GM21423 (cell line): ENCODE data around the gene PLXNB2.

Source experiments
- ATAC-seq: cut with Tn5 transposase; IDR thresholded peaks from one replicate; pipeline ENCODE4 v1.9.1; 2021; ENCODE audit warnings: mild to moderate bottlenecking, moderate library complexity; ENCODE audit not compliant: unreplicated experiment

Gene PLXNB2

DNA sequence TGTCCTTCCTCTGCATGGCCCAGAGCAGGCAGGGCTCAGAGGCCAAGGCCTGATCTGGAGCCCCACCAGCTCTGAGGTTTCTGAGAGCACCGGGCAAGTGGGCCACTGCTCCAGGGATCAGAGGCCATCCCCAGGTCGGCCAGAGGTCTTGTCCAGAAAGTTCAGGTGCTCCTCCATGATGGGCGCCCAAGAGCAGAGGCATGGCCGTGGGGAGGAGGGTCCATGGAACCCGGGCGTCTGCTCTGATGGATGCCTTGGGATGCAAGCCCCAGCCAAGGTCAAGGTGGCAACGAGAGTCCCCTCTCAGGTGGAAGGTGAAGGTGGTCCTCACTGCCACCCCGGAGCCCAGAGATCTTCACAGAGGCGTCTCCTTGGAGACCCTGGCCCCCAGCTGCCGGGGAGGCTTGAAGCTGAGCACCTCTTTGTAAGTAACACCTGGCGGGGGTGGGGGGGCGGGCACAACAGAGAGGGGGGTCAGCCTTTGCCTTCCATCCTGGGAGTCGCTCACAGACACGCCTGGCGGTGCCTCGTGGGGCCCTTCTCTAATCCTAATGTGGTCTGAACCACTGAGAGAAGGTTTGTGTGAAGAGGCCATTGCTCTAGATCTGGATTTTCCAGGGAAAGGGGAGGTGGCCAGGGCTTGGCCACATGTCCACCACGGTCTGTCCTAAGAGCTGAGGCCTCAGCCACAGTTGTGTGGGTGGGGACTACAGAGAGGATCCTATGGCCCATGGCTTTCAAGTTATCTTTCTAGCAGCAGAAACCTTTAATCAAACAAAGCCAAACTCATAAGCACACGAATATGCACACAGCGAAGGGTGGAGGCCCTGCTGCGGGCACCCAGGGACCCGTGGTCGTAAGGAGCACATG lies 54.2 kb downstream of the PLXNB2 start:
- no peak for ATAC-seq

DNA sequence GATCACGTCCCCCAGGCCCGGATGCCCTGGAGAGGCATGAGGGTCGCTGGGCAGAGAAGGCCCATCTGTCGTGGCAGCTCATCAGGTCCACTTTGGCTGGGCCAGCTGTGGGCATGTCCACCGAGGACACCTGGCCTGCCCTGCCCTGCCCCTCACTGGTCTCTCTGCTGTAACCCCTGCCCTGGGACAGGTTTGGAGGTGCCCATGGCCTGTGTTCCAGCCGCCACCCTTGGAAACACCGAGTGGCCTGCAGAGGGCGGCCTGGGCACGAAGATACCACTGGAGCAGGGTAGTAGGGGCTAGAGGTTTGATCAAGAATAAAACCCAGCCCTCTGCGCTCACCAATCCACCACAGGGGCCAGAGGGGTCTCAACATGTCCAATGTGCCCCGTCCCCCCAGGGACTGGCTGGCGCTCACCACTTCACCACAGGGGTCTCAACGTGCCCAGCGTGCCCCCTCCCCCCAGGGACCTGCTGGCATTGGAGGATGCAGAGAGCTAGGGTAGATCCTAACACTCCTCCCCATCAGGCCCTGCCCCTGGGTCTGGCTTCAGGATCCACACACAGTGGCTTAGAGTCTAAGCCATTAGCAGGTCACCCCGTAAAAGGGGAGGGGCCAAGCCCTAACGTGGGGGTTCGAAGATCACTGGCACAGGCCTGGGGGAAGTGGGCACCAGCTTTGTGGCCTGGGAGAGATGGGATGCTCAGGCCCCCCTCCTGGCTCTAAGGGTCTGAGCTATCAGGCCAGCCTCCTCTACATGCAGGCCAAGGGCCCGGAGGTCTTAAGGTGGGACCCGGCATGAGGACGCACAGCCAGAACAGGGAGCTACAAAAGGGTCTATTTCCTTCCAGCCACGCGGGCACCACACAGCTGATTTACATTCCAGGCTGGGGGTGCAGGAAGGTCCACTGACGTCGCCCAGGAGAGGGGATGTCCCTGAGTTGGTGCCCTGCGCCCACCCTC lies 55.1 kb downstream of the PLXNB2 start:
- no peak for ATAC-seq

DNA sequence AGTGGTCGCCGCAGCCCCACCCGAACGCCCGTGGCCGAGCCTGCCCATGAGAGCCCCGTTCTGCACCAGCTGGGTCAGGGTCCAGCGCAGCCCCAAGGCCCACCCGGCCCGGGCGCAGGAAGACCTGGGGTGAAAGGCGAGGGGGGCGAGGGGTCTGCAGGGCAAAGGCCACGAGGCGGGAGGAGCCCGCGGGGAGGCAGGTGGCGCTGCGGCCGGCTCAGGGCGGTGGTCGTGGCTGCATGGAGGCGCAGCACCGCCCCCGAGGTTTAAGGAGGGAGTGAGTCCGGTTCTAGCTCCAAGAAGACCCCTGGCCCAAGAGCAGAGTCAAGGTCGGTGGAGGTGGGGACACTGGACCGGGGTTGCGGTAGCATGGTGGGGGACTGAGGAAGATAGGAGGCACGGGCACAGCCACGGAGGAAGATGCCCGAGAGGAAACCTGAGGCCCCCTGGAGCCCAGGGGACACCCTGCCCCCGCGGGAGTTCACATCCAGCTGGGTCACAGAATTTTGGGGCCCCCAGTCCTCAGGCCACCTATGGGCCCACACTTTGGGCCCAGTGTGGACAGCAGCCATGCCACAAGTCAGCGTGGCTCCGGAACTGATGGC lies 55.9 kb downstream of the PLXNB2 start:
- ATAC-seq, result no peak

DNA sequence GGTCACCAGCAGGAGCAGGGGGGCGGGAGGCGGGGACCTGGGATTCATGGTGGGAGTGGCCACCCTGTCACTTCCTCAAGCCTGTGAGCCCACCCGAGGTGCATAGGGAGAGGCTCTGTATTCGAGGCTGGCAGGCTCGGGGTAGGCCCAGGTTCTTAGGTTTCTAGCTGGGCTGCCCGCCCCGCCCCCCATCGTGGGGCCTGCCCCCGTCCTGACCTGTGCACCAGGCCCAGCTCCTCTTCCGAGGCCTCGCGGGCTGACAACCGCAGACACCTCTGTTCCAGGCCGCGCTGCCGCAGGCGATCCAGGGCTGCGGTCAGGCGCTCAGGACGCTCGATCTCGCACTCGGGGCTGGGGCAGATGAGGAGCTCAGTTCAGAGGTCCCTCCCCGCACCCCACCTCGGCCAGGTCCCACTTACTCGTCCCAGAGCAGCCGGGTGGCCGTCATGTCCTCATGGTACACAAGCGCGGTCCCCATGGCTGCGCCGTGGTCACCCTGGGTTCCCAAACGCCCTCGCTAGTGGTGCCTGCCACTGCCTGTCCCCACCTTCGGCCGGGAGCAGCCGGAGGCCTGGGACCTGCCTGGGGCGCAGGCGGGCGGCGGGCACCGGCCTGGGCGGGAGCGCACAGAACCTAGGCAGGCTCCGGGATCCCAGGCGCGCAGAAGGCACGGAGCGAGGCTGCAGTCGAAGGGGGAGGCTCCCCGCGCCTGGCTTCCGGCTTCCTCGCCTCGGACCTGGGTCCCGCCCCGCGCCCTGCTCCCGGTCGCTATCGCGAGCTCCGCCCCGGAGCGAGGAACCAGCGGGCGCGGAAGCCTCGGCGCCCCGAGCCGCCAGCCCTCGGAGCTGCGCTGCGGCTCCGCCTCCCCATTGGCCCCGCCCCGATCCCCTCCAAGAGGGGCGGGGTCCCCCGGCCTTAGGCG lies 56.6 kb downstream of the PLXNB2 start, which contains the start of gene HDAC10:
Gene HDAC10, minus strand, starts transcription at position 711 of the 922 bp plus-strand sequence. Its CDS starts 233 bp downstream, at position 478.
- peak; percentile 64 for ATAC-seq

DNA sequence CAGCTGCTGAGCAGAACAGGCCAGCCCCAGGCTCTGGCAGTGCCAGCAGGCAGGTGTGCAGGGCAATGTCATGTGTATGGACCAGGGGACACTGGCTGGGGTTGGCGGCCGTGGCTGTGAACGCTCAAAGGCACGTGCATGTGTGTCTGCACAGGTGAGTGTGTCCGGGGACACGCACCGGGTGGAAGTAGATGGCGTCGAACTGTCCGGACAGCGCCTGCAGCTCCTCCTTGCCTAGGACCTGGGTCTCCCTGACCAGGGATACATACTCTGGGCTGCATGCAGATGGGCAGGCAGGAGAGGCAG lies 57.2 kb downstream of the PLXNB2 start:
- no peak for ATAC-seq

DNA sequence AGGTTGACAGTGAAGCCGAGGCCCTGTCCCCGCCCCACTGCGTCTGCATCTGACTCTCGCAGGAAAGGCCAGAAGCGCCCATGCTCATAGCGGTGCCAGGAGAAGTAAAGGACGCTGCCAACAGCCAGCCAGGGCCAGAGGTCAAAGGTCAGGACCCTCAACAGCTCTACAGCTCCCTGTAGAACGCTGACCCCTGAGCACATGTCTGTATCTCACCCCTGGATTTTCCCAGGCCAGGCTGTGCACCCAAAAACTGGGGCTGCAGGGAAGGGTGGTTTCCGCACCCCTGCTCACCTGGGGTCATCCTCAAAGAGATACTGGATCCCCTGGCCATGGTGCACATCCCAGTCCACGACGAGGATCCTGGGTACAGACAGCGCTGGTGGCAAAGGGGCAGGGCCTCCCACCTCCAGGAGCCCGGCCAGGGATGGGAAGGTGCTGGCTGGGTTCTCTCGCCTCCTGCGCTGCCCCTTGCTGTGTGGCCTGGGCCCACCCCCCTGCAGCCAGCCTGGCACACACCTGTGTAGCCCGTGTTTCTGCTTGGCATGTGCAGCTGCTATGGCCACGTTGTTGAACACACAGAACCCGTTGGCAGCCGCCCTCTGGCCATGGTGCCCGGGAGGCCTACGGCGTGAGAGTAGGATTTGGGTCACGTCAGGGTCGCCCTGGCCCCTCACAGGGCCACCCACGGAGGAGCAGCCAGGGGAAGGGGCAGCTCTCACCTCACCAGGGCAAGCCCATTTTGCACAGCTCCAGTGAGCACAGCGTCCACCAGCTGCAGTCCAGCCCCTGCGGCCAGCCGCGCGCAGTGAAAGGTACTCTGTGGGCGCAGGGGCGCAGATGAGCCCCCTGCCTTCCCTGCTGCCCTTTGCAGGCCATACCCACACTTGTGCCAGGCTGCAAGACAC lies 57.9 kb downstream of the PLXNB2 start:
- ATAC-seq, result no peak

DNA sequence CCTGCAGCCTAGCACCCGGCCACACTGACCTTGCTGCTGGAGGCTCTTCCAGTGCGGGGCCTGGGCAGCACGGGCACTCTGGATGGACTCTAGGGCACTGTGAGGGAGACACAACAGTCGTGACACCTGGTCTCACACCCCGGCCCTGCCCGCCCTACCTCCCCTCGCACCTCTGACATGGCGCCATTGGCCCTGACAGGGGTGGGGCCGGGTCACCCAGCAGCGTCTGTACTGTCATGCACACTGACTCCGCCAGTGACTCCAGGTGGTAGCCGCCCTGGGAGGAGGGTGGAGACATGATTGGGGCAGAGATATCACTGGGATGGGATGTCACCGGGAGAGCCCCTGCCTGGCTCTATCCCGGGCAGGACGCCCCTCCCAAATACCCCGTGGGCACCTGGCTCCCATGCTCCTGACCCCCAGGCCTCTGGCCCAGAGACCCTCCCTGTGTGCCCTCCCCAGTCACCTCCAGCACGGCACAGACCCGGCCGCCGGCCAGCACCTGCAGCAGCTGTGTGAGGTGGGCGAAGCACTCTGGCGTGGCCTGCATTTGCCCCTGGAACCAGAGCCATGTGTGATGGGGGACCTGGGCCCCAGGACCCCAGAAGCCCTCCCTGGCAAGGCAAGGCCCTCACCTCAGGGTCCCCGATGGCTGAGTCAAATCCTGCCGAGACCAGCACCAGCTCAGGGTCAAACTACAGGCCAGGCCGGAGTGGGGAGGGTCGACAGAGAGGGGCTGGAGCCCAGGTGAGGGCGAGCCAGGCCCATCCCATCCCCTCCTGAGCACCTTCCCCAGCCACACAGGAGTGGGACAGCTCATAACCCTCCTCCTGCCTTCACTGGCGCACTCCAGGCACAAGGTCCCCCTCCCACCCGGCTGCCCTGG lies 59.0 kb downstream of the PLXNB2 start:
- ATAC-seq, result no peak

DNA sequence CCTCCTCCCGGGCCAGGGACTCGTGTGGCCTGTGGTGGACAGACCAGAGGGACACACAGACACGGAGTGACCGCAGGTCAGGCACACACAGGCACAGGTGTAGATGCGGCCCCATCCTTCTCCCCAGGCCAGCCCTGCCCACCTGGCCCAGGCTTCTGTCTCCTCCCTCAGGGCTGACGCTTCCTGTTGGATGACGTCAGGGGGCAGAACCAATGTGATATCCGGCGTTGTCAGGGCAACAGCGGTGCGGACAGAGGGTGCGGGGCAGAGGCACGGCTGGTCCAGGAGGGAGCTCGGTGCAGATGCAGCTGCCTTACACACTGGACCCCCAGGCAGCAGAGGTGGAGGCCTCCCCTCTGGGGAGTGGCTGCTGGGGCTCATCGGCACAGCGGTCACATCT lies 59.7 kb downstream of the PLXNB2 start:
- no peak for ATAC-seq

DNA sequence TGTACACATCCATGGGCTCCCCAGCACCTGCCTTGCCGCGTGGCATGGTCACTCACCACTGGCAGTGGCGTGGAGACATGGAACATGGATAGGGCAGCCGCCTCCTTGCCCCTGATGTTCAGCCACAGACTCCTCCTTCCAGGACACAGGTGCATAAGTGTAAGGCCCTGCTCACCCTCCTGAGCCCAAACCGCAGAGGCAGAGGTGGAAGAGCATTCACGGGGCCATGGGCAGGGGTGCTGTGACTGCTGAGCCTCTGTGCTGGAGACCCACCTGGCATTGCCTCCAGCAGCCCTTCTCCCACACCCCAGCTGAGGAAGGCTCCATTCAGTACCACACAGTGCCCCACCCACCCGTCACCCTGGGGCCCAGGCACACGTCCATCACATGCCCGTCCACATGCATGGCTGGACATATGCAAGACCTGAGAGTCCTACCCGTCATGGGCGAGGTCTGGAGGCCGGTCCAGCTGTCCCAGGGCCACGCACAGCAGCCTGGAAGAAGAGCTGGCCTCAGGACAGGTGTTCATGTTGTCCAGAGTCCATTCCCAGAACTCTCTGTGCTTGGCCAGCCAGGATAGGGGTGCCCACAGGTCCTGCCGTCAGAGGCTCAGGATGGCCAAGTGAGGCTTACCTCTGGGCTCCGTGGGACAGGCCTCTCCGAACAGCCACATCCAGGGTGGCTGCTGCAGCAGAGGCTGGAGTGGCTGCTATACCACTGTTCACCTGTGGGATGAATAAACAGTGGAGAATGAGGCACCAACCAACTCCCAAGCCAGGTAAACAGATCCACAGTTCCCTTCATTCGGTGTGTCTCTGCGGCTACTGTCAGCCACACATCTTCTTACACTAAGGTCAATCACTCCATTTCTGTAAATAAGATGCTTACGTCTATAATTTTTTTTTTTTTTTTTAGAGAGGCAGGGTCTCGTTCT lies 60.9 kb downstream of the PLXNB2 start:
- no peak for ATAC-seq

DNA sequence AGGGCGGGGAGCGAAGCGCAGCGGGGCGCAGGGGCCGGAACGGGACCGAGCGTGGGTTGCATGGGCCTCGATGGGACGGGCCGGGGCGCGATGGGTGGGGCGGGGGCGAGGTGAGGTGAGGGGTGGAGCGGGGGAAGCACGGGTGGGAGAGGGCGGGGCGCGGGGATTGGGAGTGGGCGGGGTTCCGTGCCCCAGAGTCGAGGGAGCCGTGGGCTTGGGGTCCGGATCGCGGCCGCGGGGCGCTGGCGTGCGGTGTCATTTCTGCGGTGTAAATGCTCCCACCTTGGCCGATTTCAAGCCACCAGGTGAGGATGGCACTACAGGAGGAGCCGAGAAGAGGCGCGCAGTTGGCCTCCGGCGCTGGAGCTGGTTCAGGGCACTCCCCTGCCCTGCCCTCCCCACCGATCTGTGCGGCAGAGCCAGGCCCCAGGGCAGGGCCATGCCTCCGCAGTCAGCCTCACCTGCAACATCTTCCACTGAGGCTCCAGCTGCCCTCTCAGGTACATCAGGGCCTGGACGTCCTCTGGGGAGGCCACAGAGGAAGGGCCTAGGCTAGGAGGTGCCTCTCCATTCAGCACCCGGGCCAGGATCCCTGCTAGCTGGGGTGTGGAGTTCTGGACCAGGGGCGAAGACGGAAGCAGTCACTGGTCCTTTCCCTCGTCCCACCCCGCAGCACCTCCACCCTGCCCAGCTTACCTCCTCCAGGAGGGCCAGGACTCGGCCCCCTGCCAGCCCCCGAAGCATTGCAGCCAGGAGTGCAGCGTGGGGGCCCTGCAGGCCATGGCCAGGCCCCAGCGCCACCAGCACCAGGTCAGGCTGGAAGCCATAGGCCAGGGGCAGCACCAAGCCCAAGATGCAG lies 62.0 kb downstream of the PLXNB2 start:
- no peak for ATAC-seq

DNA sequence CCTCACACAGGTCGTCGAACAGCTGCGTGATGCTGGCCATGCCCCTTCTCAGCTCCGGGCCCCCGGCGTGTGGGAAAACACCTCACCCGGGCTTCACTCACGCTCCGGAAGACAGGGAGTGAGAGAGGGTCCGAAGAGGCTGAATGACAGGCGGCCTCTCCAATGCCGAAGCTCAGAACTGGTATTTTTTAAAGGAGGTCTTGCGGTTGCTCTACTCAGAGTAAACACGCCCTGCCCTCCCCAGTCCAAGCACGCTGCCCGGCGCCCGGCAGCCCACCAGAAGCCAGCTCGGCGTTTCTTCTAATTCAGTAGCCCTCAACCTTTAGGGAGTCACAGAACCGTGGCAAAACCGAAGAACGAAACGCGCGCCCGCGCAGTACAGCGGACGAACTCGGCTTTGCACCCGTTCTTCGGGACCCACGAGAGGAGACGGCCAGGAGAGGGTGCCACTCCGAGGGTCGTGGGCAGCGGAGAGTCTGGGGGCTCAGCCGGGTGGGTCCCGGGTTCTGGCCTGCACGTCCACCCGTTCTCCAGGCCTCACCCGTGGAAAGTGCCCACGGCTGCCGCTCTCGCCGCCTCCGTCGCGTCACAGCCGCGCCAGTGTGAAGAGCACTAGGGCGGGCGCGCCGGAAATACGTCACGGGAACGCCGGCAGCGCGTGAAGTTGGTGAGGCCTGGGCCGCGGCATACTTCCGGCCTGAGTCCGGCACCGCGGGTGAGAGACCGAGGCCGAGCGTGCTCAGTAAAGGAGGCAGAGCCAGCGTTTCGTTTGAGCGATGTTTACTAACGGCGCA lies 62.8 kb downstream of the PLXNB2 start, which contains the start of gene TUBGCP6:
Gene TUBGCP6, minus strand, starts transcription at position 604 of the 794 bp plus-strand sequence. Its CDS starts 564 bp downstream, at position 40.
- ATAC-seq, result peak; percentile 78

DNA sequence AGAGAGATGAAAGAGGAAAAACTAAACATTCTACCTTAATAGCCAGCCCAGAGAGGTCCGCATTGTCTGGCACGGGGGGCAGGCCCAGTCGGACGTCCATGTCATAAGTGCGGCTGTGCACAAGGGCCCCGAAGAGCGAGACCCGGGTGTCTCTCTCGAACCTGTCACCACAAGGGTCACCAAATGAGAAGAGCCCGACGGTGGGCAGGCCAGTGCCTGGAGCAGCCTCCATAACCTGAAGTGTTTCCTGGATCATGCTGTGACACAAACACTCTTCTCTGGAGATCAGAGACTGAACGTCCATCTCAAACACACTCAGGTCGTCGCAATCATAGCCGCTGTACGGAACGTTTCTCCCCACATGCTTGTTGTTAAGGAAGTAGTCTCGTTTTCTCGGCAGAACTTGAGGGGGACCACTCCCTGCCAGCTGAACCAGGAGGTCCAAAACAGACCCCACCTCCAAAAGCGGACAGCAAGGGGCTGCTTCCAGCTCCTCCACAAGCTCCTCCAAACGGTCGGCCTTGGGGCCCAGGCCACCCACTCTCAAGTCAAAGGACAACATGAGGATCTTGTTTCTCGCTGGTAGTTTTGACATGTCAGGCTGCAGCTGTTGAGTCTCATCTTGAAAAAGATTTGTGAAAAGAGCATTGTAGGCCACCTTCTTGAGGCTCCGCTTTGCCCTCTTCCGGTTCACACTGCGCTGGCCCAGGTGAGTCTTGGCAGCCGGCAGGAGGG lies 63.6 kb downstream of the PLXNB2 start:
- ATAC-seq, result peak; percentile 2

DNA sequence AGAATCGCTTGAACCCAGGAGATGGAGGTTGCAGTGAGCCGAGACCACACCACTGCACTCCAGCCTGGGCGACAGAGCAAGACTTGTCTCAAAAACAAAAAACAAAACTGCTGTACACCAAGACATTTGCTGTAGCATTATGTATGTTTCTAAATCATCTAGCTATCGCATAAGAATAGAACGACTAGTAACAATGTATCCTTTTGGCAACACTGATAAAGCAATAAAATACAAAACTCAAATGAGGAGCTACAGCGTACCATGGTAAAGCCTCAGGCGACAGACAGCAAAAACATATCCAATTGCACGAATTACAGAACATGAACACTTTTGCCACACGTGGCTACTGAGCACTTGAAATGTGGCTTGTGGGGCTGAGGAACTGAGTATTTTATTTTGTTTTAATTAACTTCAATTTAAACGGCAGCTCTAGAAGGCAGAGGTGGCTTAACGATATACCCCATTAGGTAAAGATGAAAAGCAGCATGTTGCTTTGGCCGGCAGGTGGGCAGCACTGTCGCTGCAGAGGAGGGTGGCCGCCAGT lies 65.0 kb downstream of the PLXNB2 start:
- no peak for ATAC-seq

DNA sequence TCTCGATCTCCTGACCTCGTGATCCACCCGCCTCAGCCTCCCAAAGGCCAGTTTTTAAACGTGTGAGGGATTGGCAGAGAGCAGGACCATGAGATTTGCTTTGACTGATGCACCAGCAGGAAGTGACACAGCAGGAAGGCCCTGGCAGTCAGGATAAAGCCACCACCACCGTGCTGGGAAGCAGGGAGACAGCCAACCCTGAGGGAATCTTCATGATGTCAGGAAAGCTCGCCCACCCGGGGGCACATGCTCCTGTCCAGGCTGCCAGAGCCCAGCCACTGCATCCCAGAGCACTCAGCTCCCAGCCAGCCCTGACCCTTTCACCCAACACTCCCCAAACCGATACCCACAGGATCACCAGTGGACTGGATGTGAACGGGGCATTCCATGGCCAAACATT lies 68.7 kb downstream of the PLXNB2 start:
- no peak for ATAC-seq
